Mesendoderm (in vitro differentiated cells): ENCODE results near the gene PSAPL1.

ENCODE experiments used
- DNase-seq: peaks from one replicate; pipeline ENCODE4 v3.0.0; 2013
- H2AK5ac ChIP-seq: 2 replicates; pipeline ENCODE4 v1.6.1; 2013; ENCODE audit warnings: low read length, inconsistent platforms
- H2BK120ac ChIP-seq: 2 replicates; pipeline ENCODE4 v1.6.1; 2013; ENCODE audit warnings: low read depth, mild to moderate bottlenecking, low read length, moderate library complexity, mixed read lengths
- H2BK15ac ChIP-seq: replicated peaks from 2 replicates; pipeline ENCODE4 v1.6.1; 2013; ENCODE audit warnings: low read depth, mild to moderate bottlenecking, moderate library complexity
- H2BK5ac ChIP-seq: 2 replicates; pipeline ENCODE4 v1.6.1; 2013; ENCODE audit warnings: low read length, inconsistent platforms
- H3K18ac ChIP-seq: 2 replicates; pipeline ENCODE4 v1.6.1; 2013; ENCODE audit warnings: mild to moderate bottlenecking, low read length, mixed read lengths
- H3K23ac ChIP-seq: one replicate; pipeline ENCODE4 v1.6.1; 2013; ENCODE audit warnings: low read length
- H3K27ac ChIP-seq: 2 replicates; pipeline ENCODE4 v1.5.1; 2013; ENCODE audit warnings: low read depth, mild to moderate bottlenecking, inconsistent platforms, low read length, moderate library complexity
- H3K27me3 ChIP-seq: 2 replicates; pipeline ENCODE4 v1.6.1; 2013; ENCODE audit warnings: low read length, control low read depth, mild to moderate bottlenecking, inconsistent platforms; ENCODE audit not compliant: insufficient read depth, poor library complexity
- H3K36me3 ChIP-seq: 2 replicates; pipeline ENCODE4 v1.6.1; 2013; ENCODE audit warnings: low read length, inconsistent platforms; ENCODE audit not compliant: control insufficient read depth, insufficient read depth
- H3K4ac ChIP-seq: one replicate; pipeline ENCODE4 v1.6.1; 2013; ENCODE audit warnings: low read depth, mild to moderate bottlenecking, low read length, moderate library complexity
- H3K4me1 ChIP-seq: 2 replicates; pipeline ENCODE4 v1.6.1; 2013; ENCODE audit warnings: low read depth, low read length, inconsistent platforms; ENCODE audit not compliant: control insufficient read depth
- H3K4me2 ChIP-seq: 2 replicates; pipeline ENCODE4 v1.6.1; 2013; ENCODE audit warnings: low read length
- H3K4me3 ChIP-seq: 2 replicates; pipeline ENCODE4 v1.5.1; 2013; ENCODE audit warnings: mild to moderate bottlenecking, low read length
- H3K56ac ChIP-seq: one replicate; pipeline ENCODE4 v1.6.1; 2013; ENCODE audit warnings: low read length
- H3K79me1 ChIP-seq: 2 replicates; pipeline ENCODE4 v1.6.1; 2013; ENCODE audit warnings: low read length, inconsistent platforms
- H3K79me2 ChIP-seq: 2 replicates; pipeline ENCODE4 v1.6.1; 2013; ENCODE audit warnings: mild to moderate bottlenecking, low read length; ENCODE audit not compliant: control insufficient read depth, insufficient read depth
- H3K9ac ChIP-seq: 2 replicates; pipeline ENCODE4 v1.6.1; 2013; ENCODE audit warnings: low read length, inconsistent platforms
- H4K5ac ChIP-seq: one replicate; pipeline ENCODE4 v1.6.1; 2013; ENCODE audit warnings: low read length
- H4K8ac ChIP-seq: one replicate; pipeline ENCODE4 v1.6.1; 2013; ENCODE audit warnings: low read depth, mild to moderate bottlenecking, control low read depth, low read length, moderate library complexity
- WGBS: extraction: QIAGEN DNeasy Blood & Tissue Kit; methylation state at CpG from one replicate; pipeline ENCODE4 v1.1.7; 2013; ENCODE audit warnings: low lambda C conversion rate, missing lambda C conversion rate; ENCODE audit not compliant: insufficient coverage; ENCODE audit errors: extremely low coverage; 5-methylcytosine and 5-hydroxymethylcytosine counted together

PSAPL1 gene

DNA sequence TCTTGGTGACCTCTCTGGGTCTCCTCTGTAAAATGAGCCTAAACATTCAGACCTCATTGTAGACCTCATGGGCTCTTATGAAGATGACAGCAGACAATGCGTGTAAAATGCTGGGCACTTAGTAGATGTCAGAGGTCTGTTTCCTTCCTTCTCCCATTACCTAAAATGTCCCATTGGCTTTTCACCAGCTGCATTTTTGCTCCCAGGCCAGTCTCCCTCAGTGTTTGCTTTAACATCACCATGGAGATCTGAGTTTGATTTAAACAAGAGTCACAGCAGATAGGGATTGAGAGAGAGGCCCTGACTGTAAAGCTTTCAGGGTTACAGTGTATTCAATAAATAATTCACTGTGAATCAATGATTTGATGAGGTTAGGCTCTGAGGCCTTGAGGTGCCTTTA, 24.3 kb downstream of the PSAPL1 start:
- H3K4me2 ChIP-seq = no peak overlapping the region
- H2BK120ac ChIP-seq = no peak overlapping the region
- no peak overlapping the region for H4K5ac ChIP-seq
- H3K79me2 ChIP-seq = no peaks in the 10 kb centered on the region
- H3K36me3 ChIP-seq = no peaks in the 10 kb centered on the region
- no peak overlapping the region for H3K4ac ChIP-seq
- no peak overlapping the region for H3K18ac ChIP-seq
- no peak overlapping the region for H2BK5ac ChIP-seq
- no peak overlapping the region for H4K8ac ChIP-seq
- no peaks in the 10 kb centered on the region for H3K27me3 ChIP-seq
- no peak overlapping the region for H3K56ac ChIP-seq
- H2AK5ac ChIP-seq = no peak overlapping the region
- WGBS = no CpG with 5 or more reads among the region's 1 CpG
- H2BK15ac ChIP-seq = no peak overlapping the region
- H3K79me1 ChIP-seq = no peaks in the 10 kb centered on the region
- no peak overlapping the region for H3K27ac ChIP-seq
- no peak overlapping the region for H3K23ac ChIP-seq
- H3K4me1 ChIP-seq = no peaks in the 10 kb centered on the region
- H3K4me3 ChIP-seq = no peak overlapping the region
- H3K9ac ChIP-seq = no peak overlapping the region
- no peak for DNase-seq

DNA sequence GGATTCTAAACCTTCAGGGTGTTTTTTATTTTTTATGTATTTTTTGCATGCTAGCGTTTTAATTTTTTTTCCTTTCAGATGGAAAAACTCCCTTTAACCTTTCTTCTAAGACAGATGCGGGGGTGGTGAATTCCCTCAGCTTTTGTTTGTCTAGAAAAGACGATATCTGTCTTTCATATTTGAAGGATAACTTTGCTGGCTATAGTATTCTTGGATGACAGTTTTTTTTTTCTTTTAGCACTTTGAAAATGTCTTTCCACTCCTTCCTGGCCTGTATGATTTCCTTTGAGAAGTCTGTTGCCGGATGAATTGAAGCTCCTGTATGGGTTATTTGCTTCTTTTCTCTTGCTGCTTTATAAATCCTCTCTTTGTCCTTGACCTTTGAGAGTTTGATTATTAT, 26.6 kb downstream of the PSAPL1 start:
- Histone ChIP-seq H3K4me3 (no peak overlapping the region), H3K36me3 (no peaks in the 10 kb centered on the region), H3K79me2 (no peaks in the 10 kb centered on the region), H4K8ac (no peak overlapping the region), H4K5ac (no peak overlapping the region), H3K9ac (no peak overlapping the region), H2BK5ac (no peak overlapping the region), H3K4ac (no peak overlapping the region), H3K79me1 (no peaks in the 10 kb centered on the region), H3K4me1 (no peaks in the 10 kb centered on the region), H3K18ac (no peak overlapping the region), H3K56ac (no peak overlapping the region), H2BK15ac (no peak overlapping the region), H2AK5ac (no peak overlapping the region), H3K27me3 (no peaks in the 10 kb centered on the region), H3K4me2 (no peak overlapping the region), H3K27ac (no peak overlapping the region), H3K23ac (no peak overlapping the region), H2BK120ac (no peak overlapping the region)
- DNase-seq = no peak
- no CpG with 5 or more reads among the region's 4 CpGs for WGBS

DNA sequence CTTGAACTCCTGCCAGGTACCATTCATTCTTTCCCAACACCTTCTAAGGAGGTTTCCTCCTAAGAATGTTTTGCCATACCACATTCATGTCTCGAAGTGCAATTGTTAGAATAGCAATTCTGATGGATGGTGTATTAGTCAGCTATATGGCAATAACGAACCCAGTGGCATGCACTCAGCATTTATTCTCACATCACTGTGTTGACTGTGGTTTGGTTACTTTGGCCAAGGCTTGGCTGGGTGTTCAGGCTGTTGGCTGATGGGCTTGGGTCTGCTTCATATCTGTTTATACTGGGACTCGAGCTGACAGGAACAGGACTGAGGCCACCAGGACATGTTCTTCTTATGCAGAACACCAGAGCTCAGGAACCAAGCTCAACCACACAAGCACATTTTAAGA, 31.7 kb downstream of the PSAPL1 start:
- WGBS = no CpG with 5 or more reads among the region's 3 CpGs

DNA sequence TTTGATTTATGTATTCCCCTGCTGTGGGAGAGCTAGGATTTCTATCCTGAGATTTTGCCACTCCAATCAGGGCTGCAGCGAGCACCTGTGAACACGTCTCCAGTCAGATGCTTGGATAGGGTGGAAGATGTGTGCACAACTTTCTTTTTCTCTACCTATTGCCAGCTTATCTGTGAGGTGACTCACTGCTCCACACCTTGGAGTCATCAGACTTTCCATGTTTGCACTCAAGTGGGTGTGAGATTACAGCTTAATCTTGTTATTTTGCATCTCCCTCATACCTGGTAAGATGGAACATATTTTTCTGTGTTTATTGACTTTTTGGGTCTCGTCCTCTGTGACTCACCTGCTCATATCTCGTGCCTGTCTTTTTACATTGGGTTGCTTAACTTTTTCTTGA, 32.2 kb downstream of the PSAPL1 start:
- H3K4me1 ChIP-seq = no peaks in the 10 kb centered on the region
- no peak overlapping the region for H3K4ac ChIP-seq
- no peak overlapping the region for H3K18ac ChIP-seq
- no peak overlapping the region for H3K56ac ChIP-seq
- no peak overlapping the region for H2AK5ac ChIP-seq
- H3K4me2 ChIP-seq = no peak overlapping the region
- no peak overlapping the region for H2BK120ac ChIP-seq
- no peaks in the 10 kb centered on the region for H3K79me2 ChIP-seq
- no peaks in the 10 kb centered on the region for H3K27me3 ChIP-seq
- H3K23ac ChIP-seq = no peak overlapping the region
- no peak overlapping the region for H3K4me3 ChIP-seq
- H4K8ac ChIP-seq = no peak overlapping the region
- WGBS = no CpG with 5 or more reads among the region's 4 CpGs
- H3K9ac ChIP-seq = no peak overlapping the region
- H3K36me3 ChIP-seq = no peaks in the 10 kb centered on the region
- H2BK5ac ChIP-seq = no peak overlapping the region
- no peak for DNase-seq
- no peaks in the 10 kb centered on the region for H3K79me1 ChIP-seq
- no peak overlapping the region for H3K27ac ChIP-seq
- H4K5ac ChIP-seq = no peak overlapping the region
- no peak overlapping the region for H2BK15ac ChIP-seq

More for the DNA sequence above, 31.7 kb downstream of the PSAPL1 start:
- no peaks in the 10 kb centered on the region for H3K79me1 ChIP-seq
- H3K9ac ChIP-seq = no peak overlapping the region
- no peak overlapping the region for H2BK120ac ChIP-seq
- no peaks in the 10 kb centered on the region for H3K79me2 ChIP-seq
- H4K5ac ChIP-seq = no peak overlapping the region
- H4K8ac ChIP-seq = no peak overlapping the region
- no peak overlapping the region for H3K23ac ChIP-seq
- H3K4me2 ChIP-seq = no peak overlapping the region
- no peak overlapping the region for H3K27ac ChIP-seq
- no peak overlapping the region for H2AK5ac ChIP-seq
- H2BK15ac ChIP-seq = no peak overlapping the region
- H3K4me1 ChIP-seq = no peaks in the 10 kb centered on the region
- H3K4me3 ChIP-seq = no peak overlapping the region
- H3K4ac ChIP-seq = no peak overlapping the region
- no peak for DNase-seq
- H2BK5ac ChIP-seq = no peak overlapping the region
- no peak overlapping the region for H3K18ac ChIP-seq
- no peaks in the 10 kb centered on the region for H3K27me3 ChIP-seq
- no peak overlapping the region for H3K56ac ChIP-seq
- no peaks in the 10 kb centered on the region for H3K36me3 ChIP-seq

DNA sequence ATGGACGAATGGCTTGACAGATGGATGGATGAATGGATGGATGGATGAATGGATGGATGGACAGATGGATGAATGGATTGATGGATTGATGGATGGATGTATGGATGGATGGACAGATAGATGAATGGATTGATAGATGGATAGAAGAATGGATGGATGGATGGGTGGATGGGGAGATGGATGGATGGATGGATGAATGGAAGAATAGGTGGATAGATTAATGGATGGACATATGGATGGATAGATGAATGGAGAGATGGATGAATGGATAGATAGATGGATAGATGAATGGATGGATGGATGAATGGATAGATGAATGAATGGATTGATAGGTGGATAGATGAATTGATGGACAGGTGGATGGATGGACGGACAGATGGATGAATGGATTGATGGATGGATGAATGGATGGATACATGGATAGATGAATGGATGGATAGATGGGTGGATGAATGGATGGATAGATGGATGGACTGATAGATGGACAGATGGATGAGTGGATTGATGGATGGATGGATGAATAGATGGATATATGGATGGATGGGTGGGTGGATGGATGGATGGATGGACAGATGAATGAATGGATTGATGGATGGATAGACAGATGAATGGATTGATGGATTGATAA, 33.9 kb downstream of the PSAPL1 start:
- H4K5ac ChIP-seq = no peak overlapping the region
- DNase-seq = no peak
- no peak overlapping the region for H3K4me2 ChIP-seq
- H2BK5ac ChIP-seq = no peak overlapping the region
- no peak overlapping the region for H3K23ac ChIP-seq
- no peaks in the 10 kb centered on the region for H3K4me1 ChIP-seq
- H3K9ac ChIP-seq = no peak overlapping the region
- no peak overlapping the region for H3K18ac ChIP-seq
- H3K56ac ChIP-seq = no peak overlapping the region
- H3K4ac ChIP-seq = no peak overlapping the region
- no peak overlapping the region for H3K4me3 ChIP-seq
- no peak overlapping the region for H3K27ac ChIP-seq
- no peaks in the 10 kb centered on the region for H3K36me3 ChIP-seq
- no peak overlapping the region for H4K8ac ChIP-seq
- H2BK15ac ChIP-seq = no peak overlapping the region
- no CpG with 5 or more reads among the region's 2 CpGs for WGBS
- no peaks in the 10 kb centered on the region for H3K27me3 ChIP-seq
- H3K79me1 ChIP-seq = no peaks in the 10 kb centered on the region
- H2BK120ac ChIP-seq = no peak overlapping the region
- no peaks in the 10 kb centered on the region for H3K79me2 ChIP-seq
- H2AK5ac ChIP-seq = no peak overlapping the region
